NCI-H748 treated with DMSO at 0.1 percent for 48 hours (cell line): ENCODE data around the gene RHOBTB3.

Experiments used
- DNase-seq: peaks from one replicate; lab custom pipeline; 2025; lab: John Stamatoyannopoulos, UW

The RHOBTB3 gene

GRCh38 chr5:95841914-95842812 is 111.0 kb downstream of the RHOBTB3 start:
- no peak for DNase-seq

- DNase-seq: no peak
Measured at GRCh38 chr5:95842854-95843544, 111.9 kb downstream of the RHOBTB3 start.

GRCh38 chr5:95843733-95844223 is 112.6 kb downstream of the RHOBTB3 start:
- DNase-seq: no peak

- DNase-seq: no peak
Measured at GRCh38 chr5:95845391-95845790, 114.3 kb downstream of the RHOBTB3 start.
